Esophagus muscularis mucosa (tissue), 3 donors: ENCODE data around the gene ARHGAP15.

Experiments
- EP300 ChIP-seq: sonication (generic); formaldehyde crosslinking; IDR thresholded peaks from one replicate; pipeline ENCODE4 v1.6.1; 2017; ENCODE audit warnings: antibody characterized with exemption
- TF ChIP-seq, protein P1 (sequence below), 3 experiments: fragments of 200-600 bp in 2 of 3; fragments of 450-650 bp in 1 of 3; sonication (generic) in 2 of 3; IDR thresholded peaks; one replicate each; pipeline ENCODE4 v1.5.1; 2017 to 2019; ENCODE audit warnings: antibody characterized with exemption in 3 of 3, mild to moderate bottlenecking in 2 of 3, moderate library complexity in 1 of 3

DNA sequence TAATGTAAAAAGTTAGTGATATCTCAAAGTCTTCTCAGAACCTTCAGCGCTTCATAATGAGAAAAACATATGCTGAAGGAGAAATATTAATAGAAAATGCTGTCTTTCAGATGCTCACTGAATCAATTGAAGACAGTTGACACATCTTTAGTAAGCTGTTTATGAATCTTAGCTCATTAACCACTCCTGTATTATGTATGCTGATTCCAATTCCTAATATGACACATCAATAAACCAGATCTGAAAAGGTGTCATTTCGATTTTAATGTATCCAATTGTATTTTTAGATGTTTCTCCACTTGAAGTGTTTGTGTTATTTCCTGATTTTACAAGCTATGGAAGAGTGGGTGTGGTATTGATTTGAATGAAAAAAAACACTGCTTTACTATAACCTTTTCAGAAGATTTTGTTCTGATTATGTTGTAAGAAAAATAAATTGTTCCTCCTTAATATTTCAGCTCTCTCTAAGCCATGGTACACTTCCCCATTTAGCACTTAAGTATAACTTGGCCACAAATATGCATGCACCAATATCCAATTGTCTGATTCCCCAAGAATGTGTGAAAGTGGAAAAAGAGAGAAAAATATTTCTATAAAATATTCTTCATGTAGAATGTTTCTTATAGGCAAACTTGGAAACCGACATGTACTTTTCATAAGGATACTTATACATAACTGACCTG is 569.8 kb downstream of the ARHGAP15 start:
- TF ChIP-seq EP300, result no peak
- TF ChIP-seq, protein P1, sequence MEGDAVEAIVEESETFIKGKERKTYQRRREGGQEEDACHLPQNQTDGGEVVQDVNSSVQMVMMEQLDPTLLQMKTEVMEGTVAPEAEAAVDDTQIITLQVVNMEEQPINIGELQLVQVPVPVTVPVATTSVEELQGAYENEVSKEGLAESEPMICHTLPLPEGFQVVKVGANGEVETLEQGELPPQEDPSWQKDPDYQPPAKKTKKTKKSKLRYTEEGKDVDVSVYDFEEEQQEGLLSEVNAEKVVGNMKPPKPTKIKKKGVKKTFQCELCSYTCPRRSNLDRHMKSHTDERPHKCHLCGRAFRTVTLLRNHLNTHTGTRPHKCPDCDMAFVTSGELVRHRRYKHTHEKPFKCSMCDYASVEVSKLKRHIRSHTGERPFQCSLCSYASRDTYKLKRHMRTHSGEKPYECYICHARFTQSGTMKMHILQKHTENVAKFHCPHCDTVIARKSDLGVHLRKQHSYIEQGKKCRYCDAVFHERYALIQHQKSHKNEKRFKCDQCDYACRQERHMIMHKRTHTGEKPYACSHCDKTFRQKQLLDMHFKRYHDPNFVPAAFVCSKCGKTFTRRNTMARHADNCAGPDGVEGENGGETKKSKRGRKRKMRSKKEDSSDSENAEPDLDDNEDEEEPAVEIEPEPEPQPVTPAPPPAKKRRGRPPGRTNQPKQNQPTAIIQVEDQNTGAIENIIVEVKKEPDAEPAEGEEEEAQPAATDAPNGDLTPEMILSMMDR (IDR thresholded peaks at IDR 0.05), result no peak
